Measurements from ENCODE around the gene AIRE. TPM values are rescaled to one million over a fixed set of nuclear protein-coding genes. Genes with fewer than 3 reads are reported as not detected.
"Not testable (repeated sequence)": the region's sequence is repeated elsewhere in the genome, so short reads cannot be mapped to it uniquely, and the experiment has no call there.

AIRE gene
- total RNA-seq, 1 donor from 2014 or later, result 0.41 TPM

DNA sequence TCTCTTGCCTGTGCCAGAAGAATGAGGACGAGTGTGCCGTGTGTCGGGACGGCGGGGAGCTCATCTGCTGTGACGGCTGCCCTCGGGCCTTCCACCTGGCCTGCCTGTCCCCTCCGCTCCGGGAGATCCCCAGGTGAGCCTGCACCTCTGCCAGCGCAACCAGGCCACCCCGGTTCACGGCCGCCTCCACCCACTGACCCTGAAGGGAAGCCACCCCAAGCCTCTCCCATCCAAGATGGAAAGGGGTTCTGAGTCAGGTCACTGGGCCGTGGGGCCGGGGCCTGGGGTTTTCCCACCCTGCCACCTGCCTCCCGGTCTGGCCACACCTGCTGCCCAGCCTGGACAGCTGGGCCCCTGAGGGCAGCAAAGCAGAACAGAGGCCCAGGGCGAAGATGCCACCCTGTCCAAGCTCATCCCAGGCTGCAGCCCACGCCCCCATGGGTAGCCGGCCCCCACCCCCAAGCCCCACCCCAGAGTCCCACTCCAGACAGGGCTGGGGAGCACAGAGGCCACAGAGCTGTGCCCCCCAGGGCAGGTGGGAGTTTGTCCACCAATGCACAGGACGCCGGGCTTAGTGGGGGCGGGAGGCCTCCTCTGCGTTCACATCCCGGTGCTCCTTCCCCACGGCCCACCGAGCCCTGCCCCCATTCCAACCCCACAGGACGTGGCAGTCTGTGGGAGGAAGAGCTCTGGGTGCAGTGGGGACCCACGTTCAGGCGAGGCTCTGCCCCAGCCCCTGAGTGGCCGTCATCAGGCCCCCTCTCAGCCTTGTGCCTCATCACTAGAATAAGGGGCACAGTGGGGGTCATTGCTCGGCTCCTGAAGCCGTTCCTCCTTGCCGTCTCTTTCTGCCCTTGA, 5.6 kb downstream of the AIRE start:
- DNase-seq (ENCODE audit: low spot score in 2 of 2) (no peak), FAIRE-seq (no peak)

DNA sequence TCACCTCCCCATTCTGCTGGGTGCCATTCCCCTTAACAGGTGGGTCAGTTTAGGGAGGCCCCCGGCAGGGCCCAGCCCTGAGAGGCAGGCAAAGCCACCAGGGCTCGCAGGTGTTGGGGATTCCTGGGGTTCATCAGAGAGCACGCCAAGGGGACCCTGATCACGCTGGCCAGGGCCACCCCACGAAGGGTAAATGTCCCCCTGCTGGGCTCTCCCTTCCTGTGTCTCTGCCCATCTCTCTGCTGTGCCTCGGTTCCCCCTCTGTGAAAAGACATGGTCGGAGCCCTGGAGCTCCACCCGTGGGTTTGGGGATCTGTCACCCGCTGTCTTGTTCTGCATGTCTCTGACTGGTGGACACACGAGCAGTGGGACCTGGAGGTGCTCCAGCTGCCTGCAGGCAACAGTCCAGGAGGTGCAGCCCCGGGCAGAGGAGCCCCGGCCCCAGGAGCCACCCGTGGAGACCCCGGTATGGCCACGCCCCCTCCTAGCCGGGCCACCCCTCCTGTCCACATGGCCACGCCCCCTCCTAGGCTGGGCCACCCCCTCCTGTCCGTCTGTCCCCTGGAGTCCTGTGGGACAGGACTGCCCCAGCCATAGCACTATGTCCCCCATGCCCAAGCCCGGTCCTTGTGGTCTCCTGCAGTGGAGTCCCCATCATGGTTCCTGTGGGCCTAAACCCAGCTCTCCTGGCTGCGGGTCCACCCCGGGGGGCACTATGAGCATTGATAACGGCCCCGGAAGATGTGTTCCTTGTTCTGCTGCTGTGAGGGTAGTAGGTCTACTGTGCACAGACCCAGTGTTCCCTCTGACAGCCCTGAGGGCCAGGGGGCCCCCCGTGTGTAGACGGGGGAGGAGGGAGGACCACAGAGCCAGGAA, 6.5 kb downstream of the AIRE start:
- DNase-seq (ENCODE audit: low spot score in 2 of 2) (no peak), FAIRE-seq (no peak)

DNA sequence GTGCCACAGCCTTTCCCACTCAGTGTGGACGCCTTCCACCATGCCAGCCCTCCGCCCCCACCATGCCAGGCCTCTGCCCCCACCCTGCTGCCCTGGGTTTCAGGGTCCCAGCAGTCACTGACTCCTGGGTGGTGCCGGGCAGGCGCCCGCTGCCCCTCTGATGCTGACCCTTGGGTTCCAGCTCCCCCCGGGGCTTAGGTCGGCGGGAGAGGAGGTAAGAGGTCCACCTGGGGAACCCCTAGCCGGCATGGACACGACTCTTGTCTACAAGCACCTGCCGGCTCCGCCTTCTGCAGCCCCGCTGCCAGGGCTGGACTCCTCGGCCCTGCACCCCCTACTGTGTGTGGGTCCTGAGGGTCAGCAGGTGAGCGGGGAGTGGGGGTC, 7.1 kb downstream of the AIRE start:
- no peak for FAIRE-seq
- DNase-seq (ENCODE audit: low spot score in 2 of 2), result no peak

DNA sequence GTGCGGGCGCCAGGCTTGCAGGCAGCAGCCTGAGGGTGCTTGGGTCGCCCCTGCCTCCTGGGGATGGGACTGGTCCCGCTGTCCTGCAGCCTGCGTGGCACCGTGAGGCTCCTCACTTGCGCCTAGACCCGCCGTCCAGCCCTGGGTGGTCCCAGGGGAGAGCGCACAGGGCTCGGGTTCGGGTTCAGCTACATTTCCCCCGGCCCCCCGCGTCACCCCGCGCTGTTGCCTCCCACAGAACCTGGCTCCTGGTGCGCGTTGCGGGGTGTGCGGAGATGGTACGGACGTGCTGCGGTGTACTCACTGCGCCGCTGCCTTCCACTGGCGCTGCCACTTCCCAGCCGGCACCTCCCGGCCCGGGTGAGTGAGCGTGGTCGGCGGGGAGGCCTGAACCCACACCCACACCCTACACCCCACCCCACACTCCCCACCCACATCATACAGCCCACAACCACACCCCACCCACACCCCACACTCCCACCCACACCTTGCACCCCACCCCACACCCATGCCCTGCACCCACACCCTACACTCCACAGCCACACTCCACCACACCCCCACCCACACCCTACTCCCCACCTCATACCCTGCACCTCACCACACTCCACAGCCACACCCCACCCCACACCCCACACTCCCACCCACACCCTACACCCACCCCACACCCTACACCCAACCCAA, 8.0 kb downstream of the AIRE start:
- FAIRE-seq, result no peak
- no peak for DNase-seq (ENCODE audit: low spot score in 2 of 2)

DNA sequence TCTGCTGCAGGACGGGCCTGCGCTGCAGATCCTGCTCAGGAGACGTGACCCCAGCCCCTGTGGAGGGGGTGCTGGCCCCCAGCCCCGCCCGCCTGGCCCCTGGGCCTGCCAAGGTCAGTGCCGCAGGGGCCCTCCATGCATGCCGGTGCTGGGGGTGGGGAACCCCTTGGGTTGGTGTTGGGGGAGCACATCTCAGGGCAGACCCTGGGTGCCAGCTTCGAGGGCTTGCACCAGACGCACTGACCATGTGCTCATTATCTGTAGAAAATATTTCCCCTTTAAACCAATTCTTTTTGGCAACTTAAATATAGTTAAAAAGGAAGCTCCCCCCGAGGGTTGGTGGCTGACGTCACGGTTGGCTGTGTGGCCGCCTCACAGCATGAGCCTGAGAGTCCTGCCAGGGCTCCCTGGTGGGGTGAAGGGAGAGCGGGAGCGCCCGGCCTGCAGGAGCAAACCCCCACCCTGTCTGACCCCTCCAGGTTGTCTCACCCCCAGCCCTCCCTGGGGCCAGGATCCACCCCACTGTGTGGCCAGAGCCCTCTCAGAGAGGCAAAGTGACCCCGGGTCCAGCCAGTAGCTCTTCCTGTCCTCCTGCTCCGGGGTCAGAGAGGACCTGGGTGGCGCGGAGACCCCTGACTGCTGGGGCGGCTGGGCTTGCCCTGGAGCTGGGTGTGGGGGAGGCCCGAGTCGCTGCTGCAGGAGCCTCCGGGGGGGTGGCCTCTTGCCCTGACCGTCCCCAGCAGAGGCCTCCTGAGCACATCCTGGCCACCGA, 8.9 kb downstream of the AIRE start:
- FAIRE-seq (no peak), DNase-seq (ENCODE audit: low spot score in 2 of 2) (peak in 1 of 2 donors; percentile 68)

DNA sequence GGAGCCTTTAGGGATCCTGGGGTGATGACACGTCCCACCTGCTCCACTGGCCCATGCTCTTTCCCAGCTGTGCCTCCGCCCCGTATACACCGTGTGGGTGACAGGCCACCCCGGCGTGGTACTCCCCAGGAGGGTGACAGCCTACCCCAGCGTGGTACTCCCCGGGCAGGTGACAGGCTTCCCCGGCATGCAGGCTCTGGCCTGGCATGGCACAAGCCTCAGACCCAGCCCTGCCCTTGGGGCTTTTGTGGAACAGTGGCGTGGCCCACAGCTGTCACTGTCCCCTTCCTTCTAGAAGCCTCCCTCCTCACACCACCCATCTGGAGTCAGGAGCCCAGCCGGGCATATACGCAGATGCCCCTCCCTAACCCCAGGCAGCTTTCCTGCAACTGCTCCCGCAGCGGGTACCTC, 9.5 kb downstream of the AIRE start:
- DNase-seq (ENCODE audit: low spot score in 2 of 2), result no peak
- FAIRE-seq, result no peak

DNA sequence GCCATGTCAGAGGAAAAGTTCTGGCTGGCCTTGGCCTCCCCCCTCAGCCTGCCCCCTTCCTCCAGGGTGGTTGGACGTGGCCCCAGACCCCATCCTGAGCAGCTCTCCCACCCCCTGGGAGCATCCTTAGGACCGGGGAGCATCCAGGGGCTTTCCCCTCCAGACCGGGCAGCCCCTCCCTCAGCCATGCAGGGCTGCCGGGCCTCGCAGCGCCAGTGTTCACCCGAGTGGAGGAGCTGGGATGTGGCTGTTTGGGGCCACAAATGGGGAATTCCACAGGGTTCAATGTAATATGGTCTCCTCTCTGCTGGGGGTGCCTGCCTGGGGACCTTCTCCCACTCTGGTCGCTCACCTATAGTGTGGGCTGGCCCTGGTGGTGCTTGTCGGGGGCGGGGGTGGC, 10.0 kb downstream of the AIRE start:
- FAIRE-seq (no peak), DNase-seq (ENCODE audit: low spot score in 2 of 2) (no peak)

DNA sequence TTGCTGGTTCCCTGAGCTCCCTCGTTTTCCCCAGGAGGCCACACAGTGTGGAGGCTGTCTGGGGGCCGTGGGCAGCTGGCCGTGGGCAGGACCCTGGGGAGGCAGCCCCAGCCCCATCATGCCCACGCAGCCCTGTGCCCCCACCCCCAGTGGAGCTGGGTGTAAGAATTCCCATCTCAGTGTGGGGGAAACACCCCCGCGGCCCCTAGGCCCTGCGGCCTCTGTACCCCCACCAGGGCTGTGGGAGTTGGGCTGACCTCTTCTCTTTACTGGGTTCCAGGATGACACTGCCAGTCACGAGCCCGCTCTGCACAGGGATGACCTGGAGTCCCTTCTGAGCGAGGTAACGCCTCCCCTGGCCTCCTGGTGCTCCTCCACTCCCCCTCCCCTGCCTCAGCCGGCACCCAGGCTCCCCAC, 10.4 kb downstream of the AIRE start:
- no peak for DNase-seq (ENCODE audit: low spot score in 2 of 2)
- FAIRE-seq, result no peak

DNA sequence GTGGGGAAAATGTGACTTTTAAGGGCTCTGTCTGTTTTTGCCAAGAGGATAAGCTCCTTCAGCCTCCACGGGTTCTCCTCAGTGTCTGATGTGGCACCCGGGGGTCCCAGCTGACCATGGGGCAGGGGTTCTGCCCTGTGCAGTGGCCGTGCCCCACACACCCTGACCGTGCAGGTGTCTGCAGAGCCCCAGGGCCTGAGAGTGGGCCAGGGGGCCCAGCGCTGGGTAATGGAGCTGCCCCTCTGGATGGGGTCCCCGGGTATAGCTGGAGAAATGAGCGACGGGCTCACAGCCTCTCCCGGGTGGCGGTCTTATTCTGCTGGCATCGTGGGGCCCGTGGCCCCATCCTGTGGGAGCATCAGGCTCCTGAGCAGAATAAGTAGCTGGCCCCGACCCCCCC, 11.2 kb downstream of the AIRE start:
- FAIRE-seq, result no peak
- no peak for DNase-seq (ENCODE audit: low spot score in 2 of 2)

DNA sequence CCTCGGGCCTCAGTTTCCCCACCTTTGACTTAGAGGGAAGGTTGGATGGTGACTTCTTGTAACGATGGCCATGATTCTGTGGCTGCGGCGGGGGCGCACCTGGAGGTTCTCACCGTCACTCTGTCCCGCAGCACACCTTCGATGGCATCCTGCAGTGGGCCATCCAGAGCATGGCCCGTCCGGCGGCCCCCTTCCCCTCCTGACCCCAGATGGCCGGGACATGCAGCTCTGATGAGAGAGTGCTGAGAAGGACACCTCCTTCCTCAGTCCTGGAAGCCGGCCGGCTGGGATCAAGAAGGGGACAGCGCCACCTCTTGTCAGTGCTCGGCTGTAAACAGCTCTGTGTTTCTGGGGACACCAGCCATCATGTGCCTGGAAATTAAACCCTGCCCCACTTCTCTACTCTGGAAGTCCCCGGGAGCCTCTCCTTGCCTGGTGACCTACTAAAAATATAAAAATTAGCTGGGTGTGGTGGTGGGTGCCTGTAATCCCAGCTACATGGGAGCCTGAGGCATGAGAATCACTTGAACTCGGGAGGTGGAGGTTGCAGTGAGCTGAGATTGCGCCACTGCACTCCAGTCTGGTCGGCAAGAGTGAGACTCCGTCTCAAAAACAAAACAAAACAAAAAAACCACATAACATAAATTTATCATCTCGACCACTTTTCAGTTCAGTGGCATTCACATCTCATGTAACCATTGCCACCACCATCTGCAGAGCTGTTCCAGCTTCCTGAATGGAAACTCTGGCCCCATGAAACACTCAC, 12.0 kb downstream of the AIRE start:
- no peak for FAIRE-seq

DNA sequence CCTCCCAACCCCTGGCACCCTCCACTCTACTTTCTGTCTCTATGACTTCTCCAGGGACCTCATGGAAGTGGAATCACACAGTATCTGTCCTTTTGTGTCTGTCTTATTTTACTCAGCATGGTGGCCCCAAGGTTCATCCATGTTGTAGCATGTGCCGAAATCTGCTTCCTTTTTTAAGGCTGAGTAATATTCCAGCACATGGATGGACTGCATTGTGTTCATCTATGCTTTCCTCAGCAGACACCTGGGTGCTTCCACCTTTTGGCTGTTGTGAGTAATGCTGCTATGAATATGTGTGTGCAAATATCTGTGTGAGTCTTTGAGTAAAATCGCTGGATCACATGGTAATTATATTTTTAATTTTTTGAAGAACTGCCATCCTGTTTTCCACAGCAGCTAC, 12.6 kb downstream of the AIRE start:
- FAIRE-seq (no peak), DNase-seq (ENCODE audit: low spot score in 2 of 2) (no peak)

More for the DNA sequence above, 12.0 kb downstream of the AIRE start:
- peak; percentile 96 to 99 for DNase-seq (ENCODE audit: low spot score in 2 of 2)

DNA sequence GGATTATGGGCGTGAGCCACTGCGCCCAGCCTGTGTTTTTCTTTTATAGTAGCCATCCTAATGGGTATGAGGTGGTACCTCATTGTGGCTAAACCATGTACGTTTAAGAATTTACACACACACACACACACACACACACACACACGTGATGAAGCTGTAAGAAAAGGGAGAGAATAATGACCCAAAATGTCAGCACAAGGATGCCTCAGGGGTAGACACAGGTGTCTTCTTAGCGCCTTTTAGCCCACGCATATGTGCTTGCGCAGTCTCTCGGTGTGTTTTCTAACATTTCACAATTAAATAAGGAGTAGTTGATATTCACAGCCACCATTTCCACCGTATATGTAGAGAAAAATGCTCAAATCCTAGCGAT, 13.4 kb downstream of the AIRE start:
- DNase-seq (ENCODE audit: low spot score in 2 of 2), result no peak
- no peak for FAIRE-seq

DNA sequence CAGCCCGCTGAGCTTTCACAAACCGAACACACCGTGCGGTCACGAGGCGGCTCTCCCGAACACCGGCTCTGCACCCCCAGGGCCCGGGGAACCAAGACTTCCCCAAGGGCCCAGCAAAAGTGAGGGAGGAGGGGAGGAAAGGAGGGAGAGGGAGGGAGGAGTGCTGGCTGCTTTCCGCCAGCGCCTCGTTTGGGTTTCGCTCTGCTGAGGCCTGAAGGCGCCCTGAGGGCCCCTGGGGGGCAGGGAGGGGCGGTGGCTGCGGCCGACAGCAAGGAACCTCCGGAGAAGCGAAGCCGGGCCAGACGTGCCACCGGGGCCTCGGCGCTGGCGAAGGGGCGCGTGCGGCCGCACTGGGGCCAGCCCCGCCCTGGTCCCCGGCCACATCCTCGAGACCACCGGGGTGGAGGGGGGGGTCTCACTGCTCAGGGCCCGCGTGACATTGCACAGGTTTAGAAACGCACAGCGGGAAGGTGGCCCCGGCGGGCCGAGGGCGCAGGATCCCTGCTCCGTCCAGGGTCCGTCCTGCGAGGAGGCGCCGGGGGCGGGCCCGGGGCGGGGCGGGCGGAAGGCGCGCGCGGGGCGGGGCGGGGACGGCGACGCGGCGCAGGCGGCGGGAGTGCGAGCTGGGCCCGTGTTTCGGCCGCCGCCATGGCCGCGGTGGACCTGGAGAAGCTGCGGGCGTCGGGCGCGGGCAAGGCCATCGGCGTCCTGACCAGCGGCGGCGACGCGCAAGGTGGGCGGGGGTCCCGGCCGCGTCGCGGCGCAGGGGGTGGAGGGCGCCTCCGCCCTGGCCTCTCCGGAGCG, 14.0 kb downstream of the AIRE start, which contains the start of gene PFKL:
Gene PFKL (plus strand): TSS at position 596 of the 804 bp plus-strand sequence. CDS start 53 bp downstream, at position 649.
- FAIRE-seq (no peak), DNase-seq (ENCODE audit: low spot score in 2 of 2) (peak; percentile 91 to 93)

DNA sequence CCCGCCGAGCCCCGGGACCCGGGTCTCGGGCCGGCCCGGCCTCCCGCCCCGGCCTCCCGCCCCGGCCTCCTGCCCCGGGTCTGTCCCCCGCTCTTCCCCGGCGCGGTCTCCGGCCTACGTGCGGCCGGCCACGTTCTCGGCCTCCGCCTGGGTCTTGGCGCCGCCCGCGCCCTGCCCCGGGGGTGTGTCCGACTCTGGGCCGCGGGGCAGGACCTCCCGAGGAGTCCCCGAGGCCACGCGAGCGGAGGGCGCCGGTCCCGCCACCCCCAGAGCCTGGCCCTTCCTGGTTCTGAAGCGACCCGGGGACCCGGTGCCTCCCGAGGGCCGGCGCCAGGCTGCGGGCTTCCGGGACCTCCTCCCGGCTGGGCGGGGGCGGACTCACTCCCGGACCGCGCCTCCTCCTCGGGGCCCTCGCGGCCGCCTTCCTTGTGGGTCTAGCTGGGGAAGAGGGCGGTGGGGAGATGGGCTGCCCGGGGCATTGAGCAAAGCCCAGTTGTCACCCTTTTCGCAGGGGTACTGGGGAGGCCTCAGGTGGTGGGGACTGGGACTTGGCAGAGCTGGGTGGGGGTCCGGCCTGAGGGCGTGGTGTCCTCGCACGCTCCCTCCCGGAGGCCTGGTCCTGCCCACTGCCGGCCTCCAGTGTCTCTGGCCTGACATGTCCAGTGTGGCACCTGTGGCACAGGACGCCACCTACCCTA, 14.7 kb downstream of the AIRE start:
- DNase-seq (ENCODE audit: low spot score in 2 of 2) (peak; percentile 79), FAIRE-seq (no peak)

DNA sequence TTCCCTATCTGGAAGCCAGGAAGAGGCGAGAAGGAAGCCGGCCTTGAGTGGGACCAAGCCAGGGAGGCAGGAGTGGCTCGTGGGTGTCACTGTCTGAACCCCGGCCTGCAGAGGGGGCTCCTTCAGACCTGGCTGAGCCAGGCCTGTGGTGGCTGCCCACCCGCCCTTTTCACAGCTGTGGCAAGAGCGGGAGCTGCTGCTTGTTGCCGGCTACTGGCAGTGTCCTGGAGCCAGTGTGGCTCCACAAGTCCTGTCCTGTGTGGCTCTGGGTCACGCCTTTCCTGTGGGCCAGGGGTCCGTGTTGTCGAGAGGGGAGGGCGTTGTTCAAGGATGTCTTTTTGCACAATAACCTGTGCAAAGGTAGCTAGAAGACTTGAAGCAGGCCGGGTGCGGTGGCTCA, 15.5 kb downstream of the AIRE start:
- FAIRE-seq, result no peak
- no peak for DNase-seq (ENCODE audit: low spot score in 2 of 2)

DNA sequence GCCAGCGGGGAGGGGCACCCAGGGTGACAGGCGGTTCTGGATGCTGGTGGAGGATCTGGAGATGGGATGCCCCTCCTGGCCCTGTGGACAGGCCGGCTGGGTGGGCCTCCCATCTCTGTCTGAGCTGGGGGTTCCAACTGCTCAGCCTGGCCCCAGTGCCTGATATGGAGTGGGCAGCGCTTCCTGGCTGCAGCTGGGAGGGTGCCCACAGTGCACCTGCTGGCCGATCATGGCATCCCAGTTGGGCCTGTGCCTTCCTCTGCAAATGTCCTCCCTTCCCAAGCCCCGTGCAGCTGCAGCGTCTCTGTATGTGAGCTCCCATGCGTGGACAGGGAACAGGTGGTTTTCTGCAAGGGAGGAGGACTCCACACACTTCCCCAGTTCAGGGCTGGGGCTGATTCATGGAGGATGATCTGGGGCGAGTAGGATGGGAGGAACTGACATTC, 16.3 kb downstream of the AIRE start:
- DNase-seq (ENCODE audit: low spot score in 2 of 2), result peak in 1 of 2 donors; percentile 59
- no peak for FAIRE-seq

DNA sequence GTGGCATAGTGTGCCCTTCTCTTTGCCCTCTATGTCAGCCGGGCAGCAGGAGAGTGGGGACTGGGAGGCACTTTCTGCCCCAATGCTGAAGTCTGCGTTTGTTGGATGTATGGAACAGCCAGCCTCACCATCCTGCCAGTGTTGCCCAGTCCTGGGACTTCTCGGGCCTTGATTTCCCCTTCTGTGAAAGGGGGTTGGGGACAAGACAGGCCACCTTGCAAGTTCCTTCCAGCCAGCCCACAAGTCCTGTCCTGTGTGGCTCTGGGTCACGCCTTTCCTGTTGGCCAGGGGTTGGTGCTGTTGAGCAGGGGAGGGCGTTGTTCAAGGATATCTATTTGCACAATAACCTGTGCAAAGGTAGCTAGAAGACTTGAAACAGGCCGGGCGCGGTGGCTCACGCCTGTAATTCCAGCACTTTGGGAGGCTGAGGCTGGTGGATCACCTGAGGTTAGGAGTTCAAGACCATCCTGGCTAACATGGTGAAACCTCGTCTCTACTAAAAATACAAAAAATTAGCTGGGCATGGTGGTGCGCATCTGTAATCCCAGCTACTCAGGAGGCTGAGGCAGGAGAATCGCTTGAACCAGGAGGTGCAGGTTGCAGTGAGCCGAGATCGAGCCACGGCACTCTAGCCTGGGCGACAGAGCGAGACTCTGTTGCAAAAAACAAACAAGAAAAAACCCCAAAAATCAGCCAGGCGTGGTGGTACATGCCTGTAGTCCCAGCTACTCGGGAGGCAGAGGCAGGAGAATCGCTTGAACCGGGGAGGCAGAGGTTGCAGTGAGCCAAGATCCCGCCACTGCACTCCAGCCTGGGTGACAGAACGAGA, 17.1 kb downstream of the AIRE start:
- not testable (repeated sequence) for FAIRE-seq; DNase-seq (ENCODE audit: low spot score in 2 of 2)

Data from frontal cortex (tissue), 4 donors.